Stimulated activated naive CD8-positive, alpha-beta T cell treated with anti-CD3 and anti-CD28 coated beads, Interleukin-15, amount 100 ng/mL, for 72 hours (primary cell): ENCODE results near the gene NUP210.
A peak's percentile ranks its signal among the peaks of the same experiment; 100 is the strongest.

Source experiments
- ATAC-seq: fragments of 150-1000 bp; cut with Tn5 transposase; 2 replicates; pipeline ENCODE4 v1.10.0; 2021; ENCODE audit warnings: mild to moderate bottlenecking, moderate library complexity
- DNase-seq, 2 donors: peaks; one replicate each; pipeline ENCODE4 v3.0.0; 2021 to 2022
- H3K27ac Mint-ChIP-seq, 2 donors: one replicate each; pipeline ENCODE4 v1.8.0; 2022; ENCODE audit warnings: mild to moderate bottlenecking in 2 of 2, mixed read lengths in 2 of 2, moderate library complexity in 2 of 2
- H3K27me3 Mint-ChIP-seq: one replicate; pipeline ENCODE4 v1.8.0; 2022; ENCODE audit warnings: mixed read lengths
- H3K4me1 Mint-ChIP-seq: one replicate; pipeline ENCODE4 v1.8.0; 2022; ENCODE audit warnings: mild to moderate bottlenecking, mixed read lengths
- H3K4me3 Mint-ChIP-seq, 2 donors: one replicate each; pipeline ENCODE4 v1.8.0; 2022; ENCODE audit warnings: mild to moderate bottlenecking in 2 of 2, mixed read lengths in 2 of 2, moderate library complexity in 1 of 2
- H3K9me3 Mint-ChIP-seq, 2 donors: one replicate each; pipeline ENCODE4 v1.8.0; 2022; ENCODE audit warnings: mixed read lengths in 2 of 2

Gene NUP210

GRCh38 chr3:13280811-13281506, 139.2 kb downstream of the NUP210 start:
- peaks cover 5 to 17% of the 10 kb centered on the region in 2 donors for H3K9me3 Mint-ChIP-seq
- peaks cover 72% of the 10 kb centered on the region for H3K27me3 Mint-ChIP-seq
- DNase-seq, result no peak
- peaks cover 22% of the 10 kb centered on the region for H3K4me1 Mint-ChIP-seq
- H3K27ac Mint-ChIP-seq, result no peak overlapping the region
- ATAC-seq, result peak; percentile 7
- peak overlapping the region; percentile 19 to 78 for H3K4me3 Mint-ChIP-seq

- Mint-ChIP-seq H3K4me3 (no peak overlapping the region), H3K9me3 (peaks cover 5 to 15% of the 10 kb centered on the region in 2 donors), H3K27me3 (peaks cover 65% of the 10 kb centered on the region), H3K27ac (no peak overlapping the region), H3K4me1 (peaks cover 22% of the 10 kb centered on the region)
- DNase-seq (no peak), ATAC-seq (no peak)
Measured at GRCh38 chr3:13280122-13280790, 139.9 kb downstream of the NUP210 start.

GRCh38 chr3:13279532-13279910, 140.6 kb downstream of the NUP210 start:
- Mint-ChIP-seq H3K9me3 (peaks cover 5 to 10% of the 10 kb centered on the region in 2 donors), H3K4me3 (no peak overlapping the region), H3K4me1 (peaks cover 22% of the 10 kb centered on the region), H3K27me3 (peaks cover 58% of the 10 kb centered on the region), H3K27ac (no peak overlapping the region)
- no peak for ATAC-seq
- no peak for DNase-seq

- Mint-ChIP-seq H3K27me3 (peaks cover 56% of the 10 kb centered on the region), H3K9me3 (peaks cover 3 to 4% of the 10 kb centered on the region in 2 donors), H3K27ac (no peak overlapping the region), H3K4me1 (peaks cover 22% of the 10 kb centered on the region), H3K4me3 (no peak overlapping the region)
- DNase-seq (no peak), ATAC-seq (no peak)
Measured at GRCh38 chr3:13278783-13279531, 141.2 kb downstream of the NUP210 start.

- Mint-ChIP-seq H3K9me3 (no peaks in the 10 kb centered on the region), H3K4me1 (peaks cover 22% of the 10 kb centered on the region), H3K4me3 (no peak overlapping the region), H3K27me3 (peaks cover 57% of the 10 kb centered on the region), H3K27ac (no peak overlapping the region)
- ATAC-seq (no peak), DNase-seq (no peak)
Measured at GRCh38 chr3:13277860-13278531, 142.1 kb downstream of the NUP210 start.

- H3K4me1 Mint-ChIP-seq, result peaks cover 22% of the 10 kb centered on the region
- H3K27ac Mint-ChIP-seq, result no peak overlapping the region
- DNase-seq, result no peak
- H3K27me3 Mint-ChIP-seq, result peaks cover 64% of the 10 kb centered on the region
- H3K9me3 Mint-ChIP-seq, result no peaks in the 10 kb centered on the region
- no peak overlapping the region for H3K4me3 Mint-ChIP-seq
- ATAC-seq, result no peak
Measured at GRCh38 chr3:13277196-13277813, 142.8 kb downstream of the NUP210 start.

- no peak for ATAC-seq
- Mint-ChIP-seq H3K4me3 (no peak overlapping the region), H3K27me3 (peaks cover 61% of the 10 kb centered on the region), H3K9me3 (no peaks in the 10 kb centered on the region), H3K27ac (no peak overlapping the region), H3K4me1 (peaks cover 18% of the 10 kb centered on the region)
- DNase-seq, result no peak
Measured at GRCh38 chr3:13276438-13277195, 143.5 kb downstream of the NUP210 start.

- Mint-ChIP-seq H3K27me3 (peaks cover 50% of the 10 kb centered on the region), H3K4me1 (peaks cover 12% of the 10 kb centered on the region), H3K27ac (peak overlapping the region in 1 of 2 donors; percentile 57), H3K9me3 (no peaks in the 10 kb centered on the region), H3K4me3 (no peak overlapping the region)
- ATAC-seq, result no peak
- DNase-seq, result no peak
Measured at GRCh38 chr3:13275376-13276005, 144.6 kb downstream of the NUP210 start.

GRCh38 chr3:13274551-13275332, 145.4 kb downstream of the NUP210 start:
- H3K4me1 Mint-ChIP-seq, result peaks cover 12% of the 10 kb centered on the region
- peaks cover 42% of the 10 kb centered on the region for H3K27me3 Mint-ChIP-seq
- no peak for DNase-seq
- no peak overlapping the region for H3K4me3 Mint-ChIP-seq
- H3K9me3 Mint-ChIP-seq, result no peaks in the 10 kb centered on the region
- ATAC-seq, result no peak
- H3K27ac Mint-ChIP-seq, result peak overlapping the region in 1 of 2 donors; percentile 57

- DNase-seq (no peak), ATAC-seq (no peak)
- Mint-ChIP-seq H3K9me3 (peaks cover 0 to 6% of the 10 kb centered on the region in 2 donors), H3K27me3 (peaks cover 39% of the 10 kb centered on the region), H3K27ac (no peak overlapping the region), H3K4me1 (peaks cover 12% of the 10 kb centered on the region), H3K4me3 (no peak overlapping the region)
Measured at GRCh38 chr3:13274125-13274524, 146.0 kb downstream of the NUP210 start.

GRCh38 chr3:13273604-13274105, 146.5 kb downstream of the NUP210 start:
- Mint-ChIP-seq H3K27ac (no peak overlapping the region), H3K4me1 (peaks cover 12% of the 10 kb centered on the region), H3K4me3 (no peak overlapping the region), H3K27me3 (peaks cover 42% of the 10 kb centered on the region), H3K9me3 (peaks cover 0 to 6% of the 10 kb centered on the region in 2 donors)
- ATAC-seq (no peak), DNase-seq (no peak)

- Mint-ChIP-seq H3K27ac (no peak overlapping the region), H3K9me3 (peaks cover 0 to 6% of the 10 kb centered on the region in 2 donors), H3K4me1 (peaks cover 9% of the 10 kb centered on the region), H3K27me3 (peaks cover 44% of the 10 kb centered on the region), H3K4me3 (no peak overlapping the region)
- ATAC-seq (no peak), DNase-seq (no peak)
Measured at GRCh38 chr3:13272831-13273603, 147.1 kb downstream of the NUP210 start.
